ENCODE results near the gene CTSH. TPM values are rescaled to one million over a fixed set of nuclear protein-coding genes. Genes with fewer than 3 reads are reported as not detected.

Gene CTSH
- total RNA-seq, 1 experiment from 2014 or later: 20.4 TPM

GRCh38 chr15:78977091-78977571 lies 32.3 kb upstream of the CTSH start (continued):
- no peak for TF ChIP-seq AFF4 (CRISPR knock-in tag; IDR thresholded peaks at IDR 0.05; ENCODE audit: borderline replicate concordance)
- no peak for TF ChIP-seq CREB1 (CRISPR knock-in tag; IDR thresholded peaks at IDR 0.05)
- no peak for TF ChIP-seq ZNF317 (CRISPR knock-in tag; IDR thresholded peaks at IDR 0.05; ENCODE audit: borderline replicate concordance, low read depth)
- no peak for TF ChIP-seq ZNF121 (CRISPR knock-in tag; IDR thresholded peaks at IDR 0.05)
- no peak for TF ChIP-seq E2F4 (CRISPR knock-in tag; IDR thresholded peaks at IDR 0.05; ENCODE audit: borderline replicate concordance, low read depth)

- Mint-ChIP-seq H3K4me1 (peaks cover 18% of the 10 kb centered on the region), H3K36me3 (no peaks in the 10 kb centered on the region), H3K27me3 (ENCODE audit: low read depth) (peaks cover 16% of the 10 kb centered on the region), H3K9me3 (no peaks in the 10 kb centered on the region), H3K27ac (no peak overlapping the region), H3K4me3 (no peak overlapping the region)
- ChIA-PET POLR2A (no interaction called here), CTCF (interaction anchor here (1.1 to 5.5 kb wide), 4 partner anchors 9 to 68 kb away, joined by 3 to 69 read pairs (median 4); partner anchors contain the start of gene CTSH)
- no peak for DNase-seq (ENCODE audit: low spot score)
- no peak for ATAC-seq
- no peak for TF ChIP-seq JUN (CRISPR knock-in tag; IDR thresholded peaks at IDR 0.05)
- TF ChIP-seq ZMAT4 (CRISPR knock-in tag; IDR thresholded peaks at IDR 0.05): no peak
- no peak for TF ChIP-seq ZNF532 (CRISPR knock-in tag; IDR thresholded peaks at IDR 0.05; ENCODE audit: borderline replicate concordance)
- TF ChIP-seq PREB (CRISPR knock-in tag; IDR thresholded peaks at IDR 0.05; ENCODE audit: borderline replicate concordance): no peak
- TF ChIP-seq ZNF317 (CRISPR knock-in tag; IDR thresholded peaks at IDR 0.05; ENCODE audit: borderline replicate concordance, low read depth): no peak
- TF ChIP-seq ERG (CRISPR knock-in tag; IDR thresholded peaks at IDR 0.05): no peak
- TF ChIP-seq AFF4 (CRISPR knock-in tag; IDR thresholded peaks at IDR 0.05; ENCODE audit: borderline replicate concordance): no peak
- TF ChIP-seq STAT6 (CRISPR knock-in tag; conservative IDR thresholded peaks at IDR 0.05; ENCODE audit: low read depth): no peak
- no peak for TF ChIP-seq JAZF1 (CRISPR knock-in tag; IDR thresholded peaks at IDR 0.05)
- no peak for TF ChIP-seq SMAD3 (CRISPR knock-in tag; IDR thresholded peaks at IDR 0.05; ENCODE audit: borderline replicate concordance)
- no peak for TF ChIP-seq MAX (CRISPR knock-in tag; IDR thresholded peaks at IDR 0.05)
- TF ChIP-seq NR1H2 (CRISPR knock-in tag; IDR thresholded peaks at IDR 0.05): no peak
Observed at GRCh38 chr15:78976691-78977090, 31.8 kb upstream of the CTSH start.
